ENCODE results near the gene PLCG1.
A peak's percentile ranks its signal among the peaks of the same experiment; 100 is the strongest.
"Not testable (repeated sequence)": the region's sequence is repeated elsewhere in the genome, so short reads cannot be mapped to it uniquely, and the experiment has no call there.

The PLCG1 gene

GRCh38 chr20:41136680-41137613, at the start of gene PLCG1:
Gene PLCG1 (plus strand): TSS chr20:41137543. CDS start chr20:41137642, 99 bp downstream.
- peak; percentile 81 for DNase-seq (ENCODE audit: low spot score)

GRCh38 chr20:41087777-41088176, 49.6 kb upstream of the PLCG1 start:
- no peak for DNase-seq (ENCODE audit: low spot score)

DNA sequence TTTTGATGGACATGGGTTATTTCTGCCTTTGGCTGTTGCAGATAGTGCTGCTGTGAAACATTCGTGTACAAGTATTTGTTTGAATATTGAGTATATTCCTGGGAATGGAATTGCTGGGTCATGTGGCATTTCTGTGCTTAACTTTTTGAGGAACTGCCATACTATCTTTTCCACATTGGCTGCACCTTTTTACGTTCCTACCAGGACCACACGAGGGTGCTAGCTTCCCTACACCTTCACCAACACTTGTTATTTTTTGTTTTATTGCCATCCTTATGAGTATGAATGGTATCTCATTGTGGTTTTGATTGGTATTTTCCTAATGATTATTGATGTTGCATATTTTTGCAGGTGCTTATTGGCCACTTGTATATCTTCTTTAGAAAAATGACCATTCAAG, 47.8 kb upstream of the PLCG1 start:
- DNase-seq (ENCODE audit: low spot score): no peak

- no peak for DNase-seq (ENCODE audit: low spot score)
Observed at GRCh38 chr20:41091927-41092326, 45.4 kb upstream of the PLCG1 start.

- no peak for DNase-seq (ENCODE audit: low spot score)
Observed at GRCh38 chr20:41094353-41095055, 42.8 kb upstream of the PLCG1 start.

GRCh38 chr20:41095110-41095969, 42.0 kb upstream of the PLCG1 start:
- DNase-seq (ENCODE audit: low spot score): peak; percentile 58

- no peak for DNase-seq (ENCODE audit: low spot score)
Observed at GRCh38 chr20:41098703-41099250, 38.6 kb upstream of the PLCG1 start.

DNA sequence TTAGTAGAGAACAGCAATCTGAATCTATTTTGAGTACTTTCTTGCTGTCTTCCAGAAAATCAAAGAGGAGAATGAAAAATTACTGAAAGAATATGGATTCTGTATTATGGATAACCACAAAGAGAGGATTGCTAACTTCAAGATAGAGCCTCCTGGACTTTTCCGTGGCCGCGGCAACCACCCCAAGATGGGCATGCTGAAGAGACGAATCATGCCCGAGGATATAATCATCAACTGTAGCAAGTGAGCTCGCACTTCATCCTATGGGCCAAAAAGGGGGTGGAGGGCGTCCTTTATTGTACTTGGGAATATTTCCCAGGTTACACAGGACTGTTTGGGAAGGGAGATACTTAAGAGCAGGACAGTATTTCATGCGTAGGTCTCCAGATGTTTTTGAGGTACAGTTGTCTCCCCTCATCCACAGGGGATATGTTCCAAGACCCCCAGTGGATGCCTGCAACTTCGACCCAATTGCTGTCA, 37.3 kb upstream of the PLCG1 start:
- no peak for DNase-seq (ENCODE audit: low spot score)

DNA sequence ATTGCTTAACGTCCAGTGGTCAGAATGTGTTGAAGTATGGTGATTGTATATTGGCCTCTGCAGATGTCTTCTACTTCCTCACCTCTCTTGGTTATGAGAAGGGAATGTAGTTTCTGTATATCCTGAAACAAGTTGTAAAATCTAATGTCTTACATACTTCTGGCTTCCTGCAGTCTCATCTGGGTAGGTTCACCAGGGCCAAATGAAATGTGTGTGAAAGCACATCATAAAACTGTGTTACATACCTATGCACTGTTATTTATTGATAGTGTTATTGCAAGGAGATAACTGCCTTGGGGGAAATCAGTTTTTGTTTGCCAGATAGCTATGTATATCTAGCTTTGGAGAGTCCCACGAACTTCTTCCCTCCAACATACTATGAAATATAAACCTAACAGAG, 35.7 kb upstream of the PLCG1 start:
- DNase-seq (ENCODE audit: low spot score): no peak

DNA sequence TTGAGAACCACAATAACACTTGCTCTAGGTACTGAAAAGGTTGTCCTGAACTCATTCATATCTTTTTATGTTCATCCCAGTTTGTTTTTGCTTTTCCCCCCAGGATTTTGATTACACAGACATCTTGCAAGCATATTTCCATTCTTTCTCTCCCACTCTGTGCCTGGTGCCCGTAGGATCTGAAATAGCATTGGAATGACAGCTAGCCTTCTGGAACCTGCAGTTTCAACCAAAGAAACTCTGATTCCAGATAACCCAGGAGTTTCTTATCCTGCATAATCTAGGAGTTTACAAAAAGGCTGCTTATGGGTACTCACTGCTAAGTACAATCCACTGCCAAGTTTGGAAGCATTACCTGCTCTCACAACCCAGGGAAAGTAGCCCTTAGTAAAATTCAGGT, 28.8 kb upstream of the PLCG1 start:
- DNase-seq (ENCODE audit: low spot score): no peak

- no peak for DNase-seq (ENCODE audit: low spot score)
Observed at GRCh38 chr20:41110012-41110411, 27.3 kb upstream of the PLCG1 start.

- DNase-seq (ENCODE audit: low spot score): peak; percentile 16
Observed at GRCh38 chr20:41110930-41111577, 26.3 kb upstream of the PLCG1 start.

DNA sequence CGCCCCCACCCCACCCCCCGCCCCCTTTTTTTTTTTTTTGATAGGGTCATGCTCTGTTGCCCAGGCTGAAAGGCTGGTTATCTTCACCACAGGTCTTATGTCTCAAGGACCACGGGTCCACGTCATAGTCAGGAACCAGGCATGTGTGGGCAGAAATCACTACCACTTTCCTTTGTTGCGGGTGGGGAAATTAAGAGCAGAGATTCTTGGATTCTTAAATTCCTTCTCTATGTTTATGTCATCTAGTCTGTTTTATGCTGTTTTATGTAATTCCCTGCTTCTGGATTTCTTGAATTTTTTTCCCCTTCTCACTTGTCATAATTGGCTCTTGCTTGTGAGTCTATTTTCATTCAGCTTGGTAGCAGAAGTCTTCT, 25.8 kb upstream of the PLCG1 start:
- no peak for DNase-seq (ENCODE audit: low spot score)

DNA sequence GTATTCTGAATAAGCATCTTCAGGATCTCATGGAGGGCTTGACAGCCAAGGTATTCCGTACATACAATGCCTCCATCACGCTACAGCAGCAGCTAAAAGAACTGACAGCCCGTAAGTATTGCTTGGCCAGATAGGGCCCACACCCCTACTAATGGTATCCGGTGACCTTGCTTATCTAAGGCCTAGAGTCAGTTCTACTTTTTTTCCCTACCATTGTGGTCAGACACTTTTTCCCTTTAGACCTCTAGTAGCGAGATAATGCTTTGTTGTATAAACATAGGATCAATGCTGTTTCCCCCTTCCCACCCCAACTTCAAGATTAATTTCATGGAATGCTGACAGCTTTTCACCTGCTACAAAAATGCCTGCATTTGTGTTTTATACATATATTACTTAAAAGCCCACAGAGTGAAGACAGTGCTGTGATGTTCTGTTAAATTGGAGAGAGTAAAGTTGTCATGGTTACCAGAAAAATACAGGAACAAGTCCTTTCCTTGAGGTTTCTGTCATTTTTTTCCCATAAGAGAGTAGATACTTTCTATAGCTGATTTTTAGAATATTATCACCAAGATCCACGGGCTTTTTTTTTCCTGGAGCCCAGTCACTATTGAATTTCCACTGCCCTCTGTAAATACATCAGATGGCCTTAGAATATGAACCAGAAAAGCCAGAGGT, 20.9 kb upstream of the PLCG1 start:
- no peak for DNase-seq (ENCODE audit: low spot score)

DNA sequence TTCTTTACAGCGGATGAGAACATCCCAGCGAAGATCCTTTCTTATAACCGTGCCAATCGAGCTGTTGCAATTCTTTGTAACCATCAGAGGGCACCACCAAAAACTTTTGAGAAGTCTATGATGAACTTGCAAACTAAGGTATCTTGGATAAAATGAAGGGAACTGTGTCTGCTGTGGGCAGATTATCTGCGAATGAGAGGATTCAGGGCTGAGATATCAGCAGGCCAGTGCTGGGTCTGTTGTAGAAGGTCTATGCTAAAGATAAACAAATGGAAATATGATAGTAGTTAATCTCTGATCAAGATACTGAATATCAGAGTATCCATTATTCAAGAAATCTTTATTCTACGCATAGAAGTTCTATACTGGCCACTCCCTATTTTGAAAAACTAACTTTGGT, 19.2 kb upstream of the PLCG1 start:
- not testable (repeated sequence) for DNase-seq (ENCODE audit: low spot score)

DNA sequence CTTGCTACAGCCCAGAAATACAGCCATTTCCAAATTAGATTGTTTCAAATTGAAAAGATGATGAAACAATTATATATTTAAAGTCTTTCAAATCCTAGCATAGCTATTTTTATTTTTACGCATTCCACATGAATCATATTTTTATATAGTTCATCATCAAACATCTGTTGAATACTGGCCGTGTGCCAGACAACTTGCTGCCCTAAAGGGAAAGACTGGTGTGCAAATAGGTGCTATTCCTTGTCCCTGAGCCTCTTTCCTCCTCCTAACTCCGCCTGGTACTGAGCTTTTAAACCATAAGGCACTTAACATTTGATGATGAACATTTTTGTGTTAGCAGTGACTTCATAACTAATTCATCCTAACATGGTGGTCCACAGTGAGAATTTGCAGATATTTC, 18.7 kb upstream of the PLCG1 start:
- no peak for DNase-seq (ENCODE audit: low spot score)

GRCh38 chr20:41119614-41120561, 17.5 kb upstream of the PLCG1 start:
- DNase-seq (ENCODE audit: low spot score): no peak

DNA sequence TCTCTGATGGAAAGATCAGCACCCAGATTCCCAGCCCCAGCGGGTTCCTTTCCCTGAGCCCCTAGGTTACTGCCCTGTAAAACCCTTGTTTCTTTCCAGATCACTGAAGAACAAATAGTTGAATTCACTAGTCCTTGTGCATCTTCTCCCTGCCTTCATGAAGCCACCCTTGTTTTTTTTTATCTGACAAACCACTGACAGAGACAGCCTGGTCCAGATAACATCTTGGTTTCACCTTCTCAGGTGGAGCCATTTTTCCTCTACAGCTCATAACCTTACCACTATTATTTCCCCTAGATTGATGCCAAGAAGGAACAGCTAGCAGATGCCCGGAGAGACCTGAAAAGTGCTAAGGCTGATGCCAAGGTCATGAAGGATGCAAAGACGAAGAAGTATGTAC, 15.9 kb upstream of the PLCG1 start:
- no peak for DNase-seq (ENCODE audit: low spot score)

- DNase-seq (ENCODE audit: low spot score): no peak
Observed at GRCh38 chr20:41123631-41124030, 13.7 kb upstream of the PLCG1 start.

All from LoVo (cell line).